Epithelial cell of proximal tubule (primary cell): Measurements from ENCODE around the gene RAD54L. TPM values are rescaled to one million over a fixed set of nuclear protein-coding genes. Genes with fewer than 3 reads are reported as not detected.

Source experiments
- DNase-seq: peaks from one replicate; pipeline ENCODE4 v3.0.0-alpha.2; 2011; ENCODE audit warnings: low read depth
- H3K4me3 ChIP-seq: 2 replicates; pipeline ENCODE4 v1.5.1; 2011; ENCODE audit warnings: low read depth, mild to moderate bottlenecking, low read length
- CTCF ChIP-seq: conservative IDR thresholded peaks from 2 replicates; pipeline ENCODE4 v1.5.1; 2012; ENCODE audit warnings: low read depth, mild to moderate bottlenecking, low read length
- total RNA-seq: library from RNA; depleted of rRNA; stranded (reverse); fragments of >200 nt; gene quantifications from 2 replicates; pipeline ENCODE4 v1.2.3, GENCODE V29; 2015

RAD54L gene
- total RNA-seq, 1 donor from 2014 or later: 23.6 TPM

GRCh38 chr1:46300673-46301405 lies 53.3 kb downstream of the RAD54L start:
- no peak for DNase-seq
- H3K4me3 ChIP-seq: peak overlapping the region; percentile 71
- no peak for TF ChIP-seq CTCF

GRCh38 chr1:46301406-46301807 lies 53.8 kb downstream of the RAD54L start:
- peak overlapping the region; percentile 71 for H3K4me3 ChIP-seq
- DNase-seq: no peak
- TF ChIP-seq CTCF: no peak

GRCh38 chr1:46301808-46302640 lies 54.5 kb downstream of the RAD54L start:
- H3K4me3 ChIP-seq: peak overlapping the region; percentile 71
- no peak for DNase-seq
- no peak for TF ChIP-seq CTCF

- TF ChIP-seq CTCF: no peak
- H3K4me3 ChIP-seq: peak overlapping the region; percentile 71
- DNase-seq: no peak
Measured at GRCh38 chr1:46302641-46303037, 55.1 kb downstream of the RAD54L start.

- H3K4me3 ChIP-seq: peak within 1 kb of the TSS; percentile 71
- TF ChIP-seq CTCF: no peak
- DNase-seq: peak; percentile 94
Measured at GRCh38 chr1:46303038-46303871, 55.7 kb downstream of the RAD54L start, which contains the start of the genes LRRC41 and UQCRH. Gene LRRC41, minus strand, starts transcription at chr1:46303616. Its CDS starts 294 bp downstream, at chr1:46303322. Gene UQCRH, plus strand, starts transcription at chr1:46303698. Its CDS starts 69 bp downstream, at chr1:46303767.

- H3K4me3 ChIP-seq: peak overlapping the region; percentile 71
- TF ChIP-seq CTCF: no peak
- no peak for DNase-seq
Measured at GRCh38 chr1:46303872-46304326, 56.3 kb downstream of the RAD54L start.
